Osteoblast (primary cell): Measurements from ENCODE around the gene HAAO. TPM values are rescaled to one million over a fixed set of nuclear protein-coding genes. Genes with fewer than 3 reads are reported as not detected.
A peak's percentile ranks its signal among the peaks of the same experiment; 100 is the strongest.

ENCODE experiments used
- DNase-seq: peaks from one replicate; pipeline ENCODE4 v3.0.0; 2011; ENCODE audit warnings: low spot score, mixed read lengths; ENCODE audit not compliant: insufficient read length; ENCODE audit errors: missing footprints
- H2AFZ ChIP-seq: 2 replicates; pipeline ENCODE4 v1.6.0; 2011; ENCODE audit warnings: mild to moderate bottlenecking, low read length
- H3K27ac ChIP-seq: 2 replicates; pipeline ENCODE4 v1.5.1; 2011; ENCODE audit warnings: mild to moderate bottlenecking, low read depth, low read length, moderate library complexity
- H3K27me3 ChIP-seq: 2 replicates; pipeline ENCODE4 v1.6.0; 2012; ENCODE audit warnings: mild to moderate bottlenecking, control low read depth, inconsistent platforms, low read length, moderate library complexity; ENCODE audit not compliant: insufficient read depth
- H3K36me3 ChIP-seq: 2 replicates; pipeline ENCODE4 v1.5.1; 2011; ENCODE audit warnings: mild to moderate bottlenecking, low read length, control low read depth, moderate library complexity; ENCODE audit not compliant: insufficient read depth
- H3K4me1 ChIP-seq: 2 replicates; pipeline ENCODE4 v1.5.1; 2011; ENCODE audit warnings: mild to moderate bottlenecking, low read length, control low read depth, moderate library complexity; ENCODE audit not compliant: insufficient read depth
- H3K4me2 ChIP-seq: 2 replicates; pipeline ENCODE4 v1.6.0; 2011; ENCODE audit warnings: mild to moderate bottlenecking, low read length; ENCODE audit not compliant: insufficient read depth
- H3K4me3 ChIP-seq: fragments of 200-600 bp; sonication (generic); 3 replicates; pipeline ENCODE4 v1.5.1; 2012; ENCODE audit warnings: mild to moderate bottlenecking, low read length, inconsistent platforms; ENCODE audit not compliant: insufficient read depth
- H3K79me2 ChIP-seq: 2 replicates; pipeline ENCODE4 v1.6.0; 2012; ENCODE audit warnings: mild to moderate bottlenecking, low read length, control low read depth, inconsistent platforms; ENCODE audit not compliant: insufficient read depth
- H3K9me3 ChIP-seq: 2 replicates; pipeline ENCODE4 v1.5.1; 2011; ENCODE audit warnings: low read depth, low read length, control low read depth
- H4K20me1 ChIP-seq: 2 replicates; pipeline ENCODE4 v1.6.0; 2012; ENCODE audit warnings: mild to moderate bottlenecking, low read length, control low read depth; ENCODE audit not compliant: insufficient read depth
- CTCF ChIP-seq: IDR thresholded peaks from 2 replicates; pipeline ENCODE4 v1.5.1; 2011; ENCODE audit warnings: mild to moderate bottlenecking, low read depth, low read length, moderate library complexity; ENCODE audit errors: extremely low read depth
- total RNA-seq: library from RNA; depleted of rRNA; stranded (reverse); fragments of >200 nt; gene quantifications from 2 replicates; pipeline ENCODE4 v1.2.3, GENCODE V29; 2012

Gene HAAO
- total RNA-seq, 1 donor: 0.72 TPM

DNA sequence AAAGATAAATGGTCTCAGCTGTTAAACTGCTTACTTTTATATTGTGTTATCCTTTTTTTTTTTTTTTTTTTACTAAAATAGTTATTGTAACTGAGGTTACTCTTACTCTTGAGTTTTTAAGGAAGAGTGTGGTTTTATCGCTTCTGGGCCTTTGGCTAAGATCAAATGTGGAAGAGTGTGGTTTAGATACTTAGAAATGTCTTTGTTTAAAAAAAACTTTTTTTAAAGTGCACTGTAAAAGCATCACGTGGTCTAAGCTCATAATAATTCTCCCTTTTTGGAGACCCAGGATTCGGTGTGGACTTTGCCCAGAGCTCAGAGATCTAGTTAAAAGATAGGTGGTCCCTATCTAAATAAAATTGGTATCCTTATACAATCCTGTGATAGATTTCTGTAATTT, 16.6 kb downstream of the HAAO start:
- Histone ChIP-seq H3K9me3 (no peaks in the 10 kb centered on the region), H3K4me2 (no peak overlapping the region), H3K36me3 (no peaks in the 10 kb centered on the region), H3K27ac (no peak overlapping the region), H4K20me1 (no peaks in the 10 kb centered on the region), H2AFZ (no peak overlapping the region), H3K4me1 (no peaks in the 10 kb centered on the region), H3K27me3 (no peaks in the 10 kb centered on the region), H3K4me3 (no peak overlapping the region), H3K79me2 (no peaks in the 10 kb centered on the region)
- DNase-seq: no peak
- TF ChIP-seq CTCF: no peak

DNA sequence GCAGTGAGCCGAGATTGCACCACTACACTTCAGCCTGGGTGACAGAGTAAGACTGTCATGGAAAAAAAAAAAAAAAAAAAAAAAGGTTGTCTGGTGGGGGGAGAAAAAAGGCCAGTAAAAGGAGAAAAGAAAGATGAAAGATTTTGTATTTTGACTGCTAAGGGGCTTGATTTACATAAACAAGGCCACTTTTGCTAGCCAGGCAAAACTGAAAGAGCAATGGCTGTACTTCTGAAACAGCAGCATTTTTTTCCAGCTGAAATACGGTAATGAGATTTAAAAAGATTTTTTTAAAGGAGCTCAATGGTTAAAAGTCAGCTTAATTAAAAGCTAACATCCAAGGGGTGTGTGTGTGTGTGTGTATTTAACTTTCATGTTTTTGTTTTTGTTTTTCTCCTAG, 17.2 kb downstream of the HAAO start:
- H3K27ac ChIP-seq: no peak overlapping the region
- H3K9me3 ChIP-seq: no peaks in the 10 kb centered on the region
- H3K27me3 ChIP-seq: no peaks in the 10 kb centered on the region
- H4K20me1 ChIP-seq: no peaks in the 10 kb centered on the region
- no peak for TF ChIP-seq CTCF
- no peaks in the 10 kb centered on the region for H3K4me1 ChIP-seq
- H3K36me3 ChIP-seq: no peaks in the 10 kb centered on the region
- DNase-seq: no peak
- H3K79me2 ChIP-seq: no peaks in the 10 kb centered on the region
- no peak overlapping the region for H3K4me3 ChIP-seq
- no peak overlapping the region for H2AFZ ChIP-seq
- no peak overlapping the region for H3K4me2 ChIP-seq

DNA sequence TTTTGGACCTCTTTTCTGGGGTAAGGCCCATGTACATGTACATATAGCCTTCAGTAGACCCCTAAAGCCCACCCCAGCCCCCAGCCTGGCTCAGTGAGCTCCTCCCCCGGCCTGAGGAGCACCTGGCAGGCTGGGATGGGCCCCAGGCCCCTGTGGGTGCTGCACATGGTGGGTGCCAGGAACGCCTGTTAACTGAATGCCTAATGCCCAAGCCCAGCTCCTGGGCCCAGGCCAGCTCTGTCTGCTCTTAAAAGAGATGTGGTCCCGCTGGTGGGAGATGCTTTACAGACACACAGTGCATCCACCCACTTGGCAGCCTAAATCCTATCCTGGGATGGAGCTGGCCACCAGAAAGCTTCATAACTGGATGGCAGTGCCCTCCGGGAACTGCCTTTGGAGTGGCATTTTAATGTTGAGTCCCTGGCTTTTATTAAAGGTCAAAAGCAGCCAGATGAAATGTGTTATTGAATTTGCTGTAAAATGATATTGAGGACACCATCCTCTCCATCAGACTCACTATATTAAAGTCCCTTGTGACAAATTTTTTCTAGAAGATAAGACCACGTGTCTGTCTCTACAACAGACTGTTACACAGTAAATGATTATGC, 20.7 kb downstream of the HAAO start:
- Histone ChIP-seq H2AFZ (no peak overlapping the region), H3K27me3 (no peaks in the 10 kb centered on the region), H4K20me1 (no peaks in the 10 kb centered on the region), H3K9me3 (no peaks in the 10 kb centered on the region), H3K79me2 (no peaks in the 10 kb centered on the region), H3K27ac (no peak overlapping the region), H3K4me3 (no peak overlapping the region), H3K4me1 (no peaks in the 10 kb centered on the region), H3K4me2 (no peak overlapping the region), H3K36me3 (no peaks in the 10 kb centered on the region)
- no peak for TF ChIP-seq CTCF
- peak; percentile 26 for DNase-seq

GRCh38 chr2:42770288-42771131, 21.9 kb downstream of the HAAO start:
- no peak overlapping the region for H3K4me2 ChIP-seq
- no peaks in the 10 kb centered on the region for H3K79me2 ChIP-seq
- no peaks in the 10 kb centered on the region for H3K27me3 ChIP-seq
- H3K4me3 ChIP-seq: no peak overlapping the region
- no peak overlapping the region for H3K27ac ChIP-seq
- no peaks in the 10 kb centered on the region for H3K36me3 ChIP-seq
- H3K9me3 ChIP-seq: no peaks in the 10 kb centered on the region
- no peaks in the 10 kb centered on the region for H3K4me1 ChIP-seq
- DNase-seq: peak; percentile 94
- H2AFZ ChIP-seq: no peak overlapping the region
- TF ChIP-seq CTCF: peak; percentile 56
- no peaks in the 10 kb centered on the region for H4K20me1 ChIP-seq
